Spinal cord (tissue), 10 donors: ENCODE results near the gene PLCD3. TPM values are rescaled to one million over a fixed set of nuclear protein-coding genes. Genes with fewer than 3 reads are reported as not detected.

Experiments
- DNase-seq, 6 donors: peaks; one replicate each; pipeline versions ENCODE4 v3.0.0 to v3.0.0-alpha.2; 2013 to 2015; ENCODE audit warnings: low spot score in 6 of 6, low read depth in 4 of 6
- H3K27ac ChIP-seq: one replicate; pipeline ENCODE4 v1.5.1; 2013; ENCODE audit warnings: low read depth, low read length, control low read depth
- H3K27me3 ChIP-seq: one replicate; pipeline ENCODE4 v1.6.1; 2013; ENCODE audit warnings: low read length; ENCODE audit not compliant: control insufficient read depth, insufficient read depth
- H3K36me3 ChIP-seq: one replicate; pipeline ENCODE4 v1.6.1; 2013; ENCODE audit warnings: low read length; ENCODE audit not compliant: control insufficient read depth, insufficient read depth
- H3K4me1 ChIP-seq: one replicate; pipeline ENCODE4 v1.6.1; 2013; ENCODE audit warnings: low read length; ENCODE audit not compliant: control insufficient read depth, insufficient read depth
- H3K4me3 ChIP-seq: one replicate; pipeline ENCODE4 v1.5.1; 2013; ENCODE audit warnings: low read depth, low read length, control low read depth
- H3K9me3 ChIP-seq: one replicate; pipeline ENCODE4 v1.6.1; 2013; ENCODE audit warnings: low read length; ENCODE audit not compliant: control insufficient read depth, insufficient read depth
- WGBS: methylation state at CpG from one replicate; pipeline ENCODE4 v1.1.5; 2013; ENCODE audit warnings: missing lambda C conversion rate; ENCODE audit not compliant: insufficient coverage; 5-methylcytosine and 5-hydroxymethylcytosine counted together
- long read RNA-seq, 4 donors: transcript quantifications; one replicate each; lab custom pipeline, GENCODE V29; 2026
- polyA plus RNA-seq, 2 donors: library from polyadenylated mRNA; unstranded; fragments of 120-200 nt; gene quantifications; one replicate each; pipeline ENCODE4 v1.2.1, GENCODE V29; 2013; ENCODE audit not compliant: insufficient read length in 2 of 2
- total RNA-seq, 2 donors: library from RNA; depleted of rRNA in 1 of 2; stranded (reverse); fragments of 120-200 nt in 1 of 2; fragments of >200 nt in 1 of 2; gene quantifications; one replicate each; pipeline versions ENCODE4 v1.2.3 to v1.2.4, GENCODE V29; 2013 to 2014
- donor health status: healthy.

The PLCD3 gene
- total RNA-seq (10 to 100 TPM; 20.1 to 50.1 TPM), polyA plus RNA-seq (100 to 1,000 TPM; 115 TPM)
- long read RNA-seq, donor 1, full-length matches to known transcripts, result 1 of 1 reads
- long read RNA-seq, donor 1, partial matches to known transcripts, result 0 of 1 reads
- long read RNA-seq, donor 1, other reads (novel, unspliced or antisense), result 0 of 1 reads
- long read RNA-seq, donor 2, full-length matches to known transcripts, result 1 of 1 reads
- long read RNA-seq, donor 2, partial matches to known transcripts, result 0 of 1 reads
- long read RNA-seq, donor 2, other reads (novel, unspliced or antisense), result 0 of 1 reads
- long read RNA-seq, donor 3, full-length matches to known transcripts, result 1 of 21 reads
- long read RNA-seq, donor 3, partial matches to known transcripts, result 20 of 21 reads
- long read RNA-seq, donor 3, other reads (novel, unspliced or antisense), result 0 of 21 reads
- long read RNA-seq, donor 4, partial matches to known transcripts, result 75 of 75 reads
- long read RNA-seq, donor 4, other reads (novel, unspliced or antisense), result 0 of 75 reads

GRCh38 chr17:45132320-45132571, at the start of gene PLCD3:
TSS of gene PLCD3 (minus strand) at chr17:45132515. CDS start at chr17:45132410, 105 bp downstream.
- Histone ChIP-seq H3K27me3 (no peaks in the 10 kb centered on the region), H3K36me3 (peaks cover 27% of the 10 kb centered on the region), H3K4me1 (peaks cover 71% of the 10 kb centered on the region), H3K9me3 (no peaks in the 10 kb centered on the region), H3K27ac (peak within 1 kb of the TSS; percentile 99), H3K4me3 (peak within 1 kb of the TSS; percentile 93)
- under 1% methylated on average over 22 of the region's 36 CpGs for WGBS
- no peak for DNase-seq

- Histone ChIP-seq H3K27me3 (no peaks in the 10 kb centered on the region), H3K36me3 (no peaks in the 10 kb centered on the region), H3K4me1 (peaks cover 14% of the 10 kb centered on the region), H3K4me3 (no peak overlapping the region), H3K9me3 (no peaks in the 10 kb centered on the region), H3K27ac (no peak overlapping the region)
- WGBS, result 71% methylated on average over 4 of the region's 7 CpGs
- DNase-seq, result no peak
These were observed 45.2 kb upstream of the PLCD3 start for GRCh38 chr17:45177563-45177962.

GRCh38 chr17:45175759-45176115, 43.4 kb upstream of the PLCD3 start:
- H3K4me1 ChIP-seq, result peaks cover 33% of the 10 kb centered on the region
- H3K9me3 ChIP-seq, result no peaks in the 10 kb centered on the region
- H3K36me3 ChIP-seq, result peaks cover 6% of the 10 kb centered on the region
- H3K4me3 ChIP-seq, result no peak overlapping the region
- no peak overlapping the region for H3K27ac ChIP-seq
- H3K27me3 ChIP-seq, result no peaks in the 10 kb centered on the region
- 86% methylated on average over 2 of the region's 3 CpGs for WGBS
- no peak for DNase-seq

GRCh38 chr17:45172541-45173286, 40.4 kb upstream of the PLCD3 start:
- H3K4me1 ChIP-seq, result peaks cover 38% of the 10 kb centered on the region
- H3K4me3 ChIP-seq, result peak overlapping the region; percentile 26
- no peaks in the 10 kb centered on the region for H3K9me3 ChIP-seq
- peaks cover 30% of the 10 kb centered on the region for H3K36me3 ChIP-seq
- peak overlapping the region; percentile 95 for H3K27ac ChIP-seq
- peak in 4 of 6 donors; percentile 83 to 98 (median 92) for DNase-seq
- WGBS, result 12% methylated on average over 7 of the region's 10 CpGs
- H3K27me3 ChIP-seq, result no peaks in the 10 kb centered on the region

- Histone ChIP-seq H3K4me3 (peak overlapping the region; percentile 26), H3K27ac (peak overlapping the region; percentile 95), H3K9me3 (no peaks in the 10 kb centered on the region), H3K36me3 (peaks cover 30% of the 10 kb centered on the region), H3K27me3 (no peaks in the 10 kb centered on the region), H3K4me1 (peaks cover 38% of the 10 kb centered on the region)
- WGBS, result no CpG with 5 or more reads among the region's 5 CpGs
- DNase-seq, result no peak
These were observed 39.9 kb upstream of the PLCD3 start for GRCh38 chr17:45172232-45172540.

GRCh38 chr17:45171338-45172231, 39.3 kb upstream of the PLCD3 start:
- WGBS, result 36% methylated on average over 11 of the region's 20 CpGs
- peak in 2 of 6 donors; percentile 56 to 63 for DNase-seq

GRCh38 chr17:45170931-45171337, 38.6 kb upstream of the PLCD3 start:
- peak overlapping the region; percentile 95 for H3K27ac ChIP-seq
- H3K27me3 ChIP-seq, result no peaks in the 10 kb centered on the region
- peaks cover 35% of the 10 kb centered on the region for H3K4me1 ChIP-seq
- WGBS, result 56% methylated on average over 5 of the region's 5 CpGs
- peak in 1 of 6 donors; percentile 63 for DNase-seq
- H3K36me3 ChIP-seq, result peaks cover 30% of the 10 kb centered on the region
- no peaks in the 10 kb centered on the region for H3K9me3 ChIP-seq
- no peak overlapping the region for H3K4me3 ChIP-seq

More at GRCh38 chr17:45171338-45172231, 39.3 kb upstream of the PLCD3 start:
- H3K36me3 ChIP-seq, result peaks cover 30% of the 10 kb centered on the region
- no peaks in the 10 kb centered on the region for H3K27me3 ChIP-seq
- no peak overlapping the region for H3K4me3 ChIP-seq
- H3K9me3 ChIP-seq, result no peaks in the 10 kb centered on the region
- H3K4me1 ChIP-seq, result peaks cover 38% of the 10 kb centered on the region
- H3K27ac ChIP-seq, result peak overlapping the region; percentile 95

- Histone ChIP-seq H3K27ac (peak overlapping the region; percentile 95), H3K27me3 (no peaks in the 10 kb centered on the region), H3K36me3 (peaks cover 30% of the 10 kb centered on the region), H3K4me1 (peaks cover 35% of the 10 kb centered on the region), H3K9me3 (no peaks in the 10 kb centered on the region), H3K4me3 (no peak overlapping the region)
- WGBS, result 87% methylated on average over 5 of the region's 12 CpGs
- no peak for DNase-seq
These were observed 38.1 kb upstream of the PLCD3 start for GRCh38 chr17:45170280-45170930.
